ENCODE measurements around the gene VASH2. TPM values are rescaled to one million over a fixed set of nuclear protein-coding genes. Genes with fewer than 3 reads are reported as not detected.

VASH2 gene
- total RNA-seq, 1 experiment from 2014 or later, result 3.2 TPM

- intact Hi-C loops (cut with micrococcal nuclease; ENCODE audit: unreplicated experiment), result no loop called here
- Mint-ChIP-seq H3K27ac (ENCODE audit: unreplicated experiment) (no peak overlapping the region), H3K4me3 (ENCODE audit: unreplicated experiment) (no peak overlapping the region), H3K27me3 (ENCODE audit: insufficient read depth, unreplicated experiment) (no peaks in the 10 kb centered on the region), H3K9me3 (ENCODE audit: unreplicated experiment) (no peaks in the 10 kb centered on the region), H3K4me1 (ENCODE audit: low read depth, unreplicated experiment) (no peaks in the 10 kb centered on the region), H3K36me3 (ENCODE audit: insufficient read depth, unreplicated experiment) (no peaks in the 10 kb centered on the region)
- ChIA-PET POLR2A (interaction anchor here (0.6 kb wide), 1 partner anchor 44 kb away, joined by 4 read pairs; no protein-coding TSS in a partner anchor), CTCF (no interaction called here)
- no peaks in the 10 kb centered on the region for H3K9me3 ChIP-seq
- H3K4me1 ChIP-seq, result no peaks in the 10 kb centered on the region
- no peak overlapping the region for H3K4me3 ChIP-seq (ENCODE audit: low read depth, low read length)
- H3K36me3 ChIP-seq (ENCODE audit: control insufficient read depth, insufficient read depth, low read length), result no peaks in the 10 kb centered on the region
- no TSS peak for BruUV-seq (replicated peaks)
- no peak for DNase-seq
- H3K27me3 ChIP-seq (replicated peaks; ENCODE audit: control insufficient read depth, insufficient read depth, low read length), result no peaks in the 10 kb centered on the region
- no peak for TF ChIP-seq CTCF (IDR thresholded peaks at IDR 0.05; ENCODE audit: insufficient read depth in 1 of 2, low read depth in 1 of 2, low read length in 1 of 2, severe bottlenecking in 1 of 2, unreplicated experiment in 1 of 2)
Observed at GRCh38 chr1:212983482-212983881, 33.1 kb downstream of the VASH2 start.

- H3K27ac Mint-ChIP-seq (ENCODE audit: unreplicated experiment), result no peak overlapping the region
- DNase-seq, result no peak
- Histone ChIP-seq H3K27me3 (replicated peaks; ENCODE audit: control insufficient read depth, insufficient read depth, low read length) (no peaks in the 10 kb centered on the region), H3K4me3 (ENCODE audit: low read depth, low read length) (no peak overlapping the region), H3K4me1 (no peaks in the 10 kb centered on the region), H3K36me3 (ENCODE audit: control insufficient read depth, insufficient read depth, low read length) (no peaks in the 10 kb centered on the region), H3K9me3 (no peaks in the 10 kb centered on the region)
- no TSS peak for BruUV-seq (replicated peaks)
- H3K4me1 Mint-ChIP-seq (ENCODE audit: low read depth, unreplicated experiment), result no peaks in the 10 kb centered on the region
- TF ChIP-seq CTCF (IDR thresholded peaks at IDR 0.05; ENCODE audit: insufficient read depth in 1 of 2, low read depth in 1 of 2, low read length in 1 of 2, severe bottlenecking in 1 of 2, unreplicated experiment in 1 of 2), result no peak
- H3K36me3 Mint-ChIP-seq (ENCODE audit: insufficient read depth, unreplicated experiment), result peaks cover 1% of the 10 kb centered on the region
- POLR2A ChIA-PET, result no interaction called here
- H3K4me3 Mint-ChIP-seq (ENCODE audit: unreplicated experiment), result no peak overlapping the region
- H3K9me3 Mint-ChIP-seq (ENCODE audit: unreplicated experiment), result no peaks in the 10 kb centered on the region
- intact Hi-C loops (cut with micrococcal nuclease; ENCODE audit: unreplicated experiment), result no loop called here
- no peaks in the 10 kb centered on the region for H3K27me3 Mint-ChIP-seq (ENCODE audit: insufficient read depth, unreplicated experiment)
- CTCF ChIA-PET, result no interaction called here
Observed at GRCh38 chr1:212984522-212985291, 34.4 kb downstream of the VASH2 start.

- H3K36me3 Mint-ChIP-seq (ENCODE audit: insufficient read depth, unreplicated experiment), result peaks cover 9% of the 10 kb centered on the region
- no peaks in the 10 kb centered on the region for H3K27me3 Mint-ChIP-seq (ENCODE audit: insufficient read depth, unreplicated experiment)
- no peaks in the 10 kb centered on the region for H3K9me3 Mint-ChIP-seq (ENCODE audit: unreplicated experiment)
- TF ChIP-seq CTCF (IDR thresholded peaks at IDR 0.05; ENCODE audit: insufficient read depth in 1 of 2, low read depth in 1 of 2, low read length in 1 of 2, severe bottlenecking in 1 of 2, unreplicated experiment in 1 of 2), result no peak
- H3K27ac Mint-ChIP-seq (ENCODE audit: unreplicated experiment), result no peak overlapping the region
- ChIA-PET POLR2A (no interaction called here), CTCF (no interaction called here)
- no peaks in the 10 kb centered on the region for H3K4me1 Mint-ChIP-seq (ENCODE audit: low read depth, unreplicated experiment)
- no peak overlapping the region for H3K4me3 Mint-ChIP-seq (ENCODE audit: unreplicated experiment)
- no peaks in the 10 kb centered on the region for H3K4me1 ChIP-seq
- no peaks in the 10 kb centered on the region for H3K9me3 ChIP-seq
- intact Hi-C loops (cut with micrococcal nuclease; ENCODE audit: unreplicated experiment), result no loop called here
- no peak for DNase-seq
- BruUV-seq (replicated peaks), result no TSS peak
- H3K36me3 ChIP-seq (ENCODE audit: control insufficient read depth, insufficient read depth, low read length), result no peaks in the 10 kb centered on the region
- H3K27me3 ChIP-seq (replicated peaks; ENCODE audit: control insufficient read depth, insufficient read depth, low read length), result no peaks in the 10 kb centered on the region
- no peak overlapping the region for H3K4me3 ChIP-seq (ENCODE audit: low read depth, low read length)
Observed at GRCh38 chr1:212986551-212986950, 36.2 kb downstream of the VASH2 start.

Measured in Caco-2 (cell line).